ENCODE data around the gene NDRG2. TPM values are rescaled to one million over a fixed set of nuclear protein-coding genes. Genes with fewer than 3 reads are reported as not detected.
A peak's percentile ranks its signal among the peaks of the same experiment; 100 is the strongest.
"Not testable (repeated sequence)": the region's sequence is repeated elsewhere in the genome, so short reads cannot be mapped to it uniquely, and the experiment has no call there.

Gene NDRG2
- total RNA-seq, 1 donor from 2014 or later, result 346 TPM

DNA sequence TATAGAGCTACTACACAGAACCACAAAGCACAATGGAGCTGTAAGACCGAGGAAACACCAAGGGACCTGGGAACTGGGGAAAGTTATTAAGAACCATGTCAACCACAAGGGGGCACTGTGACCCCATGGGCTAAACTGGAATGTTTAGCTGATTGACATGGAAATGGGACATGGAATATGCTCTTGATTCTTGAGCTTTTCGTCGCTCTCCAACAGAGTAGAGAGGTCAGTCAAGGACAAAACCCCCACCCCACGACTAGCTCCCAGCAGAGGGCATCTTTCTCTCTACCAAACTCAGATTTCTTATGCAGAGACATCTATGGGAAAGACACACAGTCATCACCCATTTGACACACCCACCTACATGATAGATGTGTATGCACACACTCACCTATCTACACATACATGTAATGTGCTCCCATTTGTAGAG, 10.1 kb downstream of the NDRG2 start:
- Histone ChIP-seq H3K4me1 (peaks cover 41% of the 10 kb centered on the region), H3K4me3 (no peak overlapping the region), H3K9me3 (replicated peaks) (no peaks in the 10 kb centered on the region), H3K27ac (replicated peaks) (peak overlapping the region; percentile 51), H3K27me3 (ENCODE audit: low read depth) (no peaks in the 10 kb centered on the region), H3K36me3 (peaks cover 38% of the 10 kb centered on the region)
- intact Hi-C loops (cut with micrococcal nuclease), result loop anchor here (2.0 kb wide), 1 partner anchor 26 kb away; no protein-coding TSS in a partner anchor
- TF ChIP-seq, protein P1, sequence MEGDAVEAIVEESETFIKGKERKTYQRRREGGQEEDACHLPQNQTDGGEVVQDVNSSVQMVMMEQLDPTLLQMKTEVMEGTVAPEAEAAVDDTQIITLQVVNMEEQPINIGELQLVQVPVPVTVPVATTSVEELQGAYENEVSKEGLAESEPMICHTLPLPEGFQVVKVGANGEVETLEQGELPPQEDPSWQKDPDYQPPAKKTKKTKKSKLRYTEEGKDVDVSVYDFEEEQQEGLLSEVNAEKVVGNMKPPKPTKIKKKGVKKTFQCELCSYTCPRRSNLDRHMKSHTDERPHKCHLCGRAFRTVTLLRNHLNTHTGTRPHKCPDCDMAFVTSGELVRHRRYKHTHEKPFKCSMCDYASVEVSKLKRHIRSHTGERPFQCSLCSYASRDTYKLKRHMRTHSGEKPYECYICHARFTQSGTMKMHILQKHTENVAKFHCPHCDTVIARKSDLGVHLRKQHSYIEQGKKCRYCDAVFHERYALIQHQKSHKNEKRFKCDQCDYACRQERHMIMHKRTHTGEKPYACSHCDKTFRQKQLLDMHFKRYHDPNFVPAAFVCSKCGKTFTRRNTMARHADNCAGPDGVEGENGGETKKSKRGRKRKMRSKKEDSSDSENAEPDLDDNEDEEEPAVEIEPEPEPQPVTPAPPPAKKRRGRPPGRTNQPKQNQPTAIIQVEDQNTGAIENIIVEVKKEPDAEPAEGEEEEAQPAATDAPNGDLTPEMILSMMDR (IDR thresholded peaks at IDR 0.05; ENCODE audit: borderline replicate concordance), result peak; percentile 95
- DNase-seq, result peak; percentile 79

DNA sequence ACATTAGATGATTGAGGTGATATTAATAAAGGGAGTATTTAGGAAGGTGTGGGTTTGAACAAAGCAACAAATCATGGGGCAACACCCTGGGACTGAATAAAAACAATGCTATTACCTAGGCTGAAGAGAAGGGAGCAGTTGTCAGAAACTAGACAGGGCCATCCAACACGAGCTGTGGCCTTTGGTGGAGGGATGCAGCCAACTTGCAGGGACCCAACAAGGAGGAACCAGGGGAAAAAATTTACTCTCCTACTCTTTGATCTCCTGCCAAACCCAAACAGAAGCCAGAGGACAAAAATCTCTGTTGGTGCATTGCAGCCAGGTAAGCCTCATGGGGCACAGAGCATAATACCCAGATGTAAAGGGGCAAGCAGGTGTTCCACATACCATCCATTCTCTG, 13.7 kb downstream of the NDRG2 start:
- H3K9me3 ChIP-seq (replicated peaks), result no peaks in the 10 kb centered on the region
- H3K4me1 ChIP-seq, result peaks cover 19% of the 10 kb centered on the region
- TF ChIP-seq, protein P1 (IDR thresholded peaks at IDR 0.05; ENCODE audit: borderline replicate concordance), result no peak
- H3K27me3 ChIP-seq (ENCODE audit: low read depth), result no peaks in the 10 kb centered on the region
- H3K4me3 ChIP-seq, result no peak overlapping the region
- H3K27ac ChIP-seq (replicated peaks), result no peak overlapping the region
- peaks cover 1% of the 10 kb centered on the region for H3K36me3 ChIP-seq
- intact Hi-C loops (cut with micrococcal nuclease), result no loop called here
- no peak for DNase-seq

DNA sequence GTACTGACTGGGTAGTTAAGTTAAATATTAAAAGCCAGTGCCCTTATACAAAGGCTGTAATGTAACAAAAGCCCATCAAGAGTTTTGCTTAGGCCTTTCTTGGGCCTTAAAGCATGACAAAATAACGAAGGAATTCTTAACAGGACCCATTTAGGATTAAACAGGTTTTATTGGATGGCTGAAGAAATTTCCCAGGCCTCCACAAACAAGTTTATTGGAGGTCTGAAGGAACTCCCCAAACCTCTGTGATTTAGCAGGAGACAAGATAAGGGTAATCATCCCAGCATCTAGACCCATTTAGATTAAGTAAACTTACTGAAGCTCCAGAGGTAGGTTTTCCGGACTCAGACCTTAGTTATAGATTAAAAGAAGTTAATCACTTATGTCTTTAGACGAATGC, 15.1 kb downstream of the NDRG2 start:
- H3K4me3 ChIP-seq; intact Hi-C loops (cut with micrococcal nuclease); H3K36me3 ChIP-seq; H3K9me3 ChIP-seq (replicated peaks); H3K27ac ChIP-seq (replicated peaks); DNase-seq; H3K4me1 ChIP-seq; H3K27me3 ChIP-seq (ENCODE audit: low read depth): not testable (repeated sequence)

DNA sequence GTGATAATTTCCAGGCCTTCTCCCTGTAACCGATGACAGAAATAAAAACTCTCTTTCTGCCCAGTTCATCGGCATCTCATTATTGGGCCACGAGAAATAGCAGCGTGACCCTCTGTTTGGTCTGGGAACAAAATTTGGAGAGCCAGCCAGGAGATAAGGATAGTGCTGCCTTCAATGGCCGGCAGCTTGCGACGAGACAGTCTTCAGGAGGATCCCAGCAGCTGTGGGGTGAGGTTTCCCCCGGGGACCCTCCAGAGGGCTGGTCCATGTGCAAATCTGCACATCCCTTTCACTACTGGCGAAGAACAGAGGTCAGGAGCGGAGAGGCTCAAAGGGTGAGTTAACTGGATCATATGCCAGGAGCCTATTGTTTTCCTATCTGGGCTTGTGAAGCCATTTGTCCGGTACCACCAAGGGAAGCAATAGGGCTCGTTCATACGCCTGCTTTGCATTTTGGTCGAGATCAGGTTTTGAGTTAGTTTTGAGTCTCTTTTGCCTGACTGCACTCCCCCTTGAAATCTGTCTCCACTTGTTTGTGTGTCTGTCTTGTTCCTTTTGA, 21.0 kb downstream of the NDRG2 start:
- Histone ChIP-seq H3K4me3 (peak overlapping the region; percentile 64), H3K36me3 (no peaks in the 10 kb centered on the region), H3K27me3 (ENCODE audit: low read depth) (no peaks in the 10 kb centered on the region), H3K27ac (replicated peaks) (peak overlapping the region; percentile 78), H3K4me1 (peaks cover 14% of the 10 kb centered on the region), H3K9me3 (replicated peaks) (no peaks in the 10 kb centered on the region)
- peak; percentile 50 for DNase-seq
- TF ChIP-seq, protein P1 (IDR thresholded peaks at IDR 0.05; ENCODE audit: borderline replicate concordance), result no peak
- intact Hi-C loops (cut with micrococcal nuclease), result no loop called here

DNA sequence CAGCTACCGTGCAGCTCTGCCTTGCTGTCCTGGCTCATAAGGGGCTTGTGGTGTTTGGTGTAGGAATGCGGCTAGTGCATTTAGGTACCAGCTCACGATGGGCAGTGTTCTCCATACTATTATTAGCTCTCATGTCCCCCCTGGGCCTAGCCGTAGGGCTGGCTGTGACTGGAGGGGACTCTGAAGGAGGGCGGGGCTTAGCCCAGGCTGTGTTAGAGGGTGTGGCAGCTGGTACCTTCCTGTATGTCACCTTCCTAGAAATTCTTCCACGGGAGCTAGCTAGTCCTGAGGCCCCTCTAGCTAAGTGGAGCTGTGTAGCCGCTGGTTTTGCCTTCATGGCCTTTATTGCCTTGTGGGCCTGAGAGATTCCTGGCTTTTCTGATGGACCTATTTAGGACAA, 23.6 kb downstream of the NDRG2 start:
- Histone ChIP-seq H3K27ac (replicated peaks) (no peak overlapping the region), H3K36me3 (peaks cover 13% of the 10 kb centered on the region), H3K27me3 (ENCODE audit: low read depth) (no peaks in the 10 kb centered on the region), H3K4me1 (peaks cover 10% of the 10 kb centered on the region), H3K4me3 (no peak overlapping the region), H3K9me3 (replicated peaks) (no peaks in the 10 kb centered on the region)
- DNase-seq, result no peak
- intact Hi-C loops (cut with micrococcal nuclease), result no loop called here
- TF ChIP-seq, protein P1 (IDR thresholded peaks at IDR 0.05; ENCODE audit: borderline replicate concordance), result no peak

DNA sequence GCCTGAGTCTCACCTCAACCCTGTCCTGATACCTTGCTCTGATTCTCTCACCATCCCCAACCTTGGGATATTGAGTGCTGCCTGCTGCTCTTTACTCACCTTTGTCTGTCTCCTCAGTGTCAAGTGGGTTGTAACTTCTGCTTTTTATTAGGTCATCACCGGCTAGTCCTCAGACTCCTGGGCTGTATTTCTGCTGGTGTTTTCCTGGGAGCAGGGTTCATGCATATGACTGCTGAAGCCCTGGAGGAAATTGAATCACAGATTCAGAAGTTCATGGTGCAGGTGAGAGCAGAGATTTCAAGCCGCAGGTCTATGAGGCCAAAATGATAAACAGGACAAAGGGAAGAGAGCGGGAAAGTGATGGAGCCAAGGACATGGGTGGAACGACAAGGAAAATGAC, 25.3 kb downstream of the NDRG2 start:
- no peak for DNase-seq
- Histone ChIP-seq H3K9me3 (replicated peaks) (no peaks in the 10 kb centered on the region), H3K4me1 (peaks cover 7% of the 10 kb centered on the region), H3K27me3 (ENCODE audit: low read depth) (no peaks in the 10 kb centered on the region), H3K36me3 (peaks cover 29% of the 10 kb centered on the region), H3K27ac (replicated peaks) (no peak overlapping the region), H3K4me3 (no peak overlapping the region)
- TF ChIP-seq, protein P1 (IDR thresholded peaks at IDR 0.05; ENCODE audit: borderline replicate concordance), result no peak
- intact Hi-C loops (cut with micrococcal nuclease), result no loop called here
